Stomach (tissue), 9 donors: ENCODE measurements around the gene NHERF2. TPM values are rescaled to one million over a fixed set of nuclear protein-coding genes. Genes with fewer than 3 reads are reported as not detected.

Source experiments
- DNase-seq, 2 donors: peaks; one replicate each; pipeline versions ENCODE4 v3.0.0 to v3.0.0-alpha.2; 2013 to 2019
- H3K27ac ChIP-seq, 5 donors: fragments of 200-600 bp in 4 of 5; sonication (generic) in 4 of 5; one replicate each; pipeline ENCODE4 v1.5.1; 2013 to 2019; ENCODE audit warnings: mild to moderate bottlenecking in 1 of 5, moderate library complexity in 1 of 5
- H3K27me3 ChIP-seq, 3 donors: fragments of 200-600 bp; sonication (generic); one replicate each; pipeline ENCODE4 v1.5.1; 2017 to 2019; ENCODE audit warnings: mixed run types in 1 of 3
- H3K36me3 ChIP-seq, 4 donors: fragments of 200-600 bp; sonication (generic); 1 replicate in 3 of 4; 2 replicates in 1 of 4; pipeline ENCODE4 v1.5.1; 2016 to 2019
- H3K4me1 ChIP-seq, 4 donors: fragments of 200-600 bp; sonication (generic); one replicate each; pipeline ENCODE4 v1.5.1; 2016 to 2019
- H3K4me3 ChIP-seq, 4 donors: fragments of 200-600 bp; sonication (generic) in 3 of 4; one replicate each; pipeline ENCODE4 v1.5.1; 2016 to 2019; ENCODE audit warnings: mild to moderate bottlenecking in 1 of 4
- H3K9me3 ChIP-seq, 4 donors: fragments of 200-600 bp; sonication (generic); one replicate each; pipeline ENCODE4 v1.5.1; 2016 to 2019
- CTCF ChIP-seq, 7 experiments: fragments of 450-650 bp in 4 of 7; fragments of 200-600 bp in 3 of 7; sonication (generic) in 3 of 7; IDR thresholded peaks; one replicate each; pipeline ENCODE4 v1.5.1; 2016 to 2019; ENCODE audit warnings: antibody characterized with exemption in 7 of 7, control low read depth in 2 of 7, mild to moderate bottlenecking in 1 of 7
- EP300 ChIP-seq: sonication (generic); formaldehyde crosslinking; IDR thresholded peaks from one replicate; pipeline ENCODE4 v1.6.1; 2017; ENCODE audit warnings: antibody characterized with exemption
- POLR2A ChIP-seq, 4 donors: fragments of 450-650 bp; IDR thresholded peaks; one replicate each; pipeline ENCODE4 v1.6.1; 2016; ENCODE audit warnings: antibody characterized with exemption in 4 of 4, control low read depth in 2 of 4, mild to moderate bottlenecking in 1 of 4, moderate library complexity in 1 of 4
- POLR2AphosphoS5 ChIP-seq, 3 donors: sonication (generic); formaldehyde crosslinking; IDR thresholded peaks; one replicate each; pipeline ENCODE4 v1.6.1; 2016; ENCODE audit warnings: antibody characterized with exemption in 3 of 3
- WGBS, 5 donors: extraction: QIAGEN DNeasy Blood & Tissue Kit in 3 of 5; methylation state at CpG; one replicate each; pipeline versions ENCODE4 v1.1.5 to v1.1.7; 2013 to 2018; 5-methylcytosine and 5-hydroxymethylcytosine counted together
- intact Hi-C: fragments of 100-400 bp; cut with DNase I; formaldehyde crosslinking; loops from one replicate; pipeline ENCODE4 v1.15.1; 2023; ENCODE audit warnings: low total_unique reads
- polyA plus RNA-seq, 3 donors: library from polyadenylated mRNA; stranded (reverse); fragments of 200-250 nt; gene quantifications; one replicate each; pipeline ENCODE4 v1.2.3, GENCODE V29; 2013
- total RNA-seq, 5 donors: library from RNA; depleted of rRNA; stranded (reverse); fragments of >200 nt; gene quantifications; one replicate each; pipeline versions ENCODE4 v1.1.0 to v1.2.3, GENCODE V29; 2014 to 2016
- donor health status: healthy with polysubstance abuse.
- donor health status: Bipolar disorder and iron deficiency.
- donor health status: healthy.

The NHERF2 gene
- total and polyA plus RNA-seq, 8 donors: 17.4 to 236 (median 119) TPM

- peaks cover 70 to 98% (median 93%) of the 10 kb centered on the region in 4 donors for H3K4me1 ChIP-seq
- no peaks in the 10 kb centered on the region for H3K27me3 ChIP-seq
- intact Hi-C loops: no loop called here
- DNase-seq: peak; percentile 51 to 88
- no peak overlapping the region for H3K4me3 ChIP-seq
- H3K36me3 ChIP-seq: peaks cover 11 to 25% (median 19%) of the 10 kb centered on the region in 4 donors
- 40 to 66% (median 48%) methylated on average over 12 to 20 of the region's 20 CpGs for WGBS, 5 donors
- no peak for TF ChIP-seq EP300
- peak in 2 of 3 donors; percentile 30 to 49 for TF ChIP-seq POLR2AphosphoS5 (IDR thresholded peaks at IDR 0.05)
- peak overlapping the region; percentile 83 to 95 (median 88) for H3K27ac ChIP-seq
- no peaks in the 10 kb centered on the region for H3K9me3 ChIP-seq
Measured at GRCh38 chr16:2040787-2041522, 14.3 kb downstream of the NHERF2 start.

- WGBS, 5 donors: 48 to 59% (median 51%) methylated on average over 16 to 22 of the region's 22 CpGs
- peaks cover 4 to 20% (median 11%) of the 10 kb centered on the region in 4 donors for H3K36me3 ChIP-seq
- TF ChIP-seq EP300: no peak
- peak in 2 of 3 donors; percentile 45 to 62 for TF ChIP-seq POLR2AphosphoS5 (IDR thresholded peaks at IDR 0.05)
- peaks cover 69 to 98% (median 93%) of the 10 kb centered on the region in 4 donors for H3K4me1 ChIP-seq
- H3K27me3 ChIP-seq: no peaks in the 10 kb centered on the region
- H3K27ac ChIP-seq: peak overlapping the region; percentile 83 to 95 (median 88)
- peak; percentile 57 to 82 for DNase-seq
- no peaks in the 10 kb centered on the region for H3K9me3 ChIP-seq
- H3K4me3 ChIP-seq: no peak overlapping the region
- intact Hi-C loops: no loop called here
Measured at GRCh38 chr16:2042171-2042985, 15.7 kb downstream of the NHERF2 start.

- WGBS, 5 donors: 72 to 84% (median 75%) methylated on average over 5 to 11 of the region's 11 CpGs
- H3K27ac ChIP-seq: peak overlapping the region; percentile 26 to 95 (median 88)
- peaks cover 69 to 92% (median 87%) of the 10 kb centered on the region in 4 donors for H3K4me1 ChIP-seq
- intact Hi-C loops: no loop called here
- H3K4me3 ChIP-seq: no peak overlapping the region
- TF ChIP-seq EP300 (no peak), CTCF (IDR thresholded peaks at IDR 0.05) (no peak), POLR2A (IDR thresholded peaks at IDR 0.05) (no peak), POLR2AphosphoS5 (IDR thresholded peaks at IDR 0.05) (no peak)
- H3K36me3 ChIP-seq: peaks cover 0 to 14% (median 4%) of the 10 kb centered on the region in 4 donors
- no peak for DNase-seq
- H3K27me3 ChIP-seq: no peaks in the 10 kb centered on the region
- H3K9me3 ChIP-seq: no peaks in the 10 kb centered on the region
Measured at GRCh38 chr16:2042986-2043666, 16.4 kb downstream of the NHERF2 start.

DNA sequence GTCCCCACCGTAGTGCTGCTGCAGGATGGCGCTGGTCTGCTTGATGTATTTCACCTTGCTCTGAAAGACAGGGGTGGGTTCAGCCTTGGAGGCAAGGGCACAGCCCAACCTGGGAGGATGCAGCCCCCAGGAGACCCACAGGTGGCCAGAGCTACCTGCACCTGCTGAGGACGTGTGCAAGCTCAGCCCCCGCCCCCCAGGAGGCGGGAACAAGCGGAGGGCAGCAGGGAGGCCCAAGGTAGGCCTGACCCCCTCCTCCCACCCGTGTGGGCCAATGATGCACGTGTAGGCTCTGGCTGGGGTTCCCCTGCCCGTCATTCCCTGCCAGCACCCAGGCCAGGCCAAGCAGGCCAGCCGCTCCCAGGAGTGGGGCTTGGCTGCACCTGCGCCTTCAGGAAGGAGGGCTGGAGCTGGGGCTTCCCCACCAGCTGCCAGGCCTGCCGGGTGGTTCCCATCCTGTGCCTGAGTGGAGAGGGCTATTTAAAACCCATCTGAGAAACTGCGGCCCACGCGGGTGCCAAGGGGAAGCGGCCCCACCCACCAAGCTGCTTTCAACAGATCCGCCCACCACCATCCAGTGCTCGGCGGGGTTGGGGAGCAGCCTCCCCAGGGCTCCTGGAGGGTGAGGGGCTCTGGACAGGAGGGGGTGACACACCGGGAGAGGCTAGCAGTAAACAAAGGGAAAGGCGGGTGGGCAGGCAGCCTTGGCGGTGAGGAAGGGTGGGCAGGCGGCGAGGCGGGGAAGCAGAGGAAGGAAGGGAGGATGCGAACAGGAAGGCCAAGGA lies 17.2 kb downstream of the NHERF2 start:
- no peaks in the 10 kb centered on the region for H3K9me3 ChIP-seq
- peak overlapping the region; percentile 26 to 95 (median 88) for H3K27ac ChIP-seq
- TF ChIP-seq CTCF (IDR thresholded peaks at IDR 0.05) (no peak), POLR2AphosphoS5 (IDR thresholded peaks at IDR 0.05) (peak in 2 of 3 donors; percentile 24 to 32), POLR2A (IDR thresholded peaks at IDR 0.05) (no peak), EP300 (no peak)
- peaks cover 0 to 14% (median 1%) of the 10 kb centered on the region in 4 donors for H3K36me3 ChIP-seq
- DNase-seq: peak; percentile 71 to 72
- H3K4me1 ChIP-seq: peaks cover 68 to 92% (median 87%) of the 10 kb centered on the region in 4 donors
- 45 to 75% (median 53%) methylated on average over 14 to 26 of the region's 26 CpGs for WGBS, 5 donors
- no peak overlapping the region for H3K4me3 ChIP-seq
- no peaks in the 10 kb centered on the region for H3K27me3 ChIP-seq
- intact Hi-C loops: no loop called here
